Measurements from ENCODE around the gene UGP2. TPM values are rescaled to one million over a fixed set of nuclear protein-coding genes. Genes with fewer than 3 reads are reported as not detected.

The UGP2 gene
- total and polyA plus RNA-seq, 2 donors (not counting 3 experiments of a cell fraction or from before 2014, with no cell fraction given), result 14.2 to 57.7 TPM

DNA sequence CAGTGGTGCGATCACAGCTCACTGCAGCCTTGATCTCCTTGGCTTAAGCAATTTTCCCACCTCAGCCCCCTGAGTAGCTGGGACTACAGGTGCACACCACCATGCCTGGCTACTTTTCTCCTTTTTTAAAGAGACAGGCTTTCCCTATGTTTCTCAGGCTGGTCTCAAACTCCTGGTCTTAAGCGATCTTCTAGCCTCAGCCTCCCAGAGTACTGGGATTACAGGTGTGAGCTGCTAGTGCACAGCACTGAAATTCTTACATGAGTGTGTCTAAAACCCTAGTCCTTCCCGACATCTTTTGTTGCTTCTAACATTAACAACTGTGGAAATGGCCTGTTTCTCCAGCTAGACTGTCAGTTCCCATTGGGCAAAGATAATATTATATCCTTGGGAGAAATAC, 2.9 kb downstream of the UGP2 start:
- no peaks in the 10 kb centered on the region for H3K9me1 ChIP-seq (replicated peaks; ENCODE audit: control insufficient read depth, extremely low read depth, insufficient read depth, low read length)
- BruUV-seq (replicated peaks), result no TSS peak
- H4K20me1 ChIP-seq (replicated peaks; ENCODE audit: control insufficient read depth, extremely low read depth, insufficient read depth, low read length), result peaks cover 3% of the 10 kb centered on the region
- no peaks in the 10 kb centered on the region for H3K36me3 ChIP-seq (ENCODE audit: control insufficient read depth in 2 of 2, extremely low read depth in 1 of 2, insufficient read depth in 2 of 2, low read length in 2 of 2)
- no peaks in the 10 kb centered on the region for H3K9me3 ChIP-seq (replicated peaks; ENCODE audit: control insufficient read depth, insufficient read depth, low read length)
- no peak for DNase-seq (ENCODE audit: low read depth, low spot score)
- H3K27me3 ChIP-seq (ENCODE audit: control insufficient read depth in 2 of 2, insufficient read depth in 2 of 2, low read length in 2 of 2), result no peaks in the 10 kb centered on the region
- no peak overlapping the region for H3K4me2 ChIP-seq (ENCODE audit: insufficient read depth, low read length)
- dilution Hi-C loops (cut with MboI; ENCODE audit: extremely low pct_ligation_motif_present, low sequenced_read_pairs), result no loop called here
- no peak for FAIRE-seq
- H2AFZ ChIP-seq (ENCODE audit: low read depth, low read length), result no peak overlapping the region
- peaks cover 15% of the 10 kb centered on the region for H3K4me1 ChIP-seq (ENCODE audit: control insufficient read depth, extremely low read depth, insufficient read depth, low read length)
- intact Hi-C loops (cut with micrococcal nuclease), result no loop called here
- peaks cover 67% of the 10 kb centered on the region for H3K79me2 ChIP-seq (ENCODE audit: control insufficient read depth, insufficient read depth, low read length)
- H3K9ac ChIP-seq (replicated peaks; ENCODE audit: extremely low read depth, insufficient read depth, low read length), result no peak overlapping the region
- no peak overlapping the region for H3K27ac ChIP-seq (ENCODE audit: insufficient read depth, low read depth, low read length)
- no peak overlapping the region for H3K4me3 ChIP-seq (replicated peaks in 1 of 3; ENCODE audit: insufficient read depth in 1 of 3, low read depth in 1 of 3, low read length in 3 of 3)
- POLR2A ChIA-PET, result interaction anchor here (0.7 kb wide), 1 partner anchor 1617 kb away, joined by 3 read pairs; no protein-coding TSS in a partner anchor
- CTCF ChIA-PET, result interaction anchor here (0.7 to 3.5 kb wide), 5 partner anchors 10 to 419 kb away, joined by 3 to 23 read pairs (median 4); no protein-coding TSS in a partner anchor
- TF ChIP-seq POLR2AphosphoS5 (IDR thresholded peaks at IDR 0.05; ENCODE audit: insufficient read depth, low read depth, low read length) (no peak), MYC (IDR thresholded peaks at IDR 0.05; ENCODE audit: low read depth, low read length) (no peak), FOS (IDR thresholded peaks at IDR 0.05; ENCODE audit: borderline replicate concordance, insufficient read depth, low read length) (no peak), EZH2 (IDR thresholded peaks at IDR 0.05; ENCODE audit: borderline replicate concordance, low read depth, low read length, severe bottlenecking) (no peak), GATA2 (IDR thresholded peaks at IDR 0.05; ENCODE audit: insufficient read depth, insufficient read length, low read depth, low read length) (no peak)
- TF ChIP-seq, protein P1, sequence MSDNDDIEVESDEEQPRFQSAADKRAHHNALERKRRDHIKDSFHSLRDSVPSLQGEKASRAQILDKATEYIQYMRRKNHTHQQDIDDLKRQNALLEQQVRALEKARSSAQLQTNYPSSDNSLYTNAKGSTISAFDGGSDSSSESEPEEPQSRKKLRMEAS (IDR thresholded peaks at IDR 0.05; ENCODE audit: insufficient read depth, insufficient read length), result no peak
- TF ChIP-seq, protein P2, sequence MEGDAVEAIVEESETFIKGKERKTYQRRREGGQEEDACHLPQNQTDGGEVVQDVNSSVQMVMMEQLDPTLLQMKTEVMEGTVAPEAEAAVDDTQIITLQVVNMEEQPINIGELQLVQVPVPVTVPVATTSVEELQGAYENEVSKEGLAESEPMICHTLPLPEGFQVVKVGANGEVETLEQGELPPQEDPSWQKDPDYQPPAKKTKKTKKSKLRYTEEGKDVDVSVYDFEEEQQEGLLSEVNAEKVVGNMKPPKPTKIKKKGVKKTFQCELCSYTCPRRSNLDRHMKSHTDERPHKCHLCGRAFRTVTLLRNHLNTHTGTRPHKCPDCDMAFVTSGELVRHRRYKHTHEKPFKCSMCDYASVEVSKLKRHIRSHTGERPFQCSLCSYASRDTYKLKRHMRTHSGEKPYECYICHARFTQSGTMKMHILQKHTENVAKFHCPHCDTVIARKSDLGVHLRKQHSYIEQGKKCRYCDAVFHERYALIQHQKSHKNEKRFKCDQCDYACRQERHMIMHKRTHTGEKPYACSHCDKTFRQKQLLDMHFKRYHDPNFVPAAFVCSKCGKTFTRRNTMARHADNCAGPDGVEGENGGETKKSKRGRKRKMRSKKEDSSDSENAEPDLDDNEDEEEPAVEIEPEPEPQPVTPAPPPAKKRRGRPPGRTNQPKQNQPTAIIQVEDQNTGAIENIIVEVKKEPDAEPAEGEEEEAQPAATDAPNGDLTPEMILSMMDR (IDR thresholded peaks at IDR 0.05; ENCODE audit: extremely low read depth in 1 of 2, insufficient read depth in 1 of 2, low read depth in 1 of 2, low read length in 2 of 2), result no peak
